ENCODE data around the gene SOX5.
A peak's percentile ranks its signal among the peaks of the same experiment; 100 is the strongest.

SOX5 gene

DNA sequence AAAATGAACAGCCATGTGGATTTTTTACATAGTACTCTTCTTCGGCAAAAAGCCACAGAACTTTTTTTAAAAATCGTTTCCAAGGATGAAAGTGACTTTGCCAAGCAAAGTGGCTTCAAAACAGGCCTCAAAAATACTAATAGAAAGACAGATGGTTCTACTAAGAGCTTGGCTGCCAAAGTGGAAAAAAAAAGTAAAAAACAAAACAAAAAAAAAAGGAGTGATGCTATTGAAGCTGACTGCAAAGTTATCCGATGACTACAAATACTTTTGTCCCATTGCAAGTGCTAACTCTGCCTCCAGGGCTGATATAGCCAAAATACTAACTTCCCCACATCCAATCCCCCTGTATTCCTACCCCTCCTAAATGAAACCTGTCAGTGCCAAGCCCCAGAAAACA is 277.6 kb downstream of the SOX5 start:
- no peak for DNase-seq

DNA sequence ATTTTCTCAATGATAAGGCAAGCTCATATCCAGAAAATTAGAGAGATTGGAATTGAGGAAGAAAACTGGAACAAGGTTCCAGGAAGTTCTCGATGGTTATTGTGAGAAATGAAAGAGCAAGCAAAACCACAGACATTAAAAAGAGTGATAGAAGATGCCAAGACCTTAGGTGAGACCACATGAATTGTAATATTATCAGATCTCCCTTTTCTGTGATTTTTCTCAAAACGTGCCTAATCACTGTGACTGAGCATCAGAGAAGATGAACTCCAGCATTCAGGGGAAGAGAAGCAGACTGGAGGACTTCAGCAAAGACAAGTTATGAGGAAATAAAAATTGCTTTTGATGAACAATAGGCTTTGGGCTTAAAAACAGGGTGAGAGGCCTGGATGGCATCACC is 278.8 kb downstream of the SOX5 start:
- no peak for DNase-seq

DNA sequence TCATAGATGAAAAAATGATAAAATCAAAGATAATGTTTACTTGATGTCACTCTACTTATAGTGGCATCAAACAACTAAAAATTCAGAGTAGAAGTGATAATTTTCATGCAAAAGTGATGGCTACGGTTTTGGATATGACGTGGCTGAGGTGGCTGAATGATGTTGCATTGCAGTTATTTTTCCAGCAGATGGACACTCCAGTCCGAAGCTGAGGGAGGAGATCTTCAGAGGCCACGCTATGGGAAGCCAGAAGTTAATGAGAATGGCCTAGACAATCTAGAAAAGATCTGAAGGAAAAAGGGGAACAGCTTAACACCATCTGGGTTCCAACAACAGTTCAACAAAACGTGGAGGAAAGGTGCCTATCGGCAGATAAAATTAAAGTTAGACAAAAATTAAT is 279.8 kb downstream of the SOX5 start:
- DNase-seq, result no peak

DNA sequence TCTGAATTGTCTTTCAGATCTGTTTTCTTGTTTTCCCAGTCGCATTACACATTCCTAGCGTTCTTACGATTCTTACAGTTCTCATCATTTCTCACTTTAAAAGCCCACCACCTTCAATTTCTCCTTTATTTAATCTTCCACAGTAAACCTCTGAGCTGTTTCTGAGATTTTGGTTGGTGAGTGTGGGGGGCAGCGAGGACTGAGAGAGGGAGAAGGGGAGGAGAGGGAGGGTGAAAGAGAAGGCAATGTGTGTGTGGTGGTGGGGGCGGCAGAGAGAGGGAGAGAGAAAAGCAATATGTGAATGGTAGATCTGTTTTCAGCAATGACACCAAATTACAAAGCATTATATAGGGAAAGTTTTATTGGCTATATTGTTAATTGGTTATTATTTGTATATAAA is 282.6 kb downstream of the SOX5 start:
- no peak for DNase-seq

DNA sequence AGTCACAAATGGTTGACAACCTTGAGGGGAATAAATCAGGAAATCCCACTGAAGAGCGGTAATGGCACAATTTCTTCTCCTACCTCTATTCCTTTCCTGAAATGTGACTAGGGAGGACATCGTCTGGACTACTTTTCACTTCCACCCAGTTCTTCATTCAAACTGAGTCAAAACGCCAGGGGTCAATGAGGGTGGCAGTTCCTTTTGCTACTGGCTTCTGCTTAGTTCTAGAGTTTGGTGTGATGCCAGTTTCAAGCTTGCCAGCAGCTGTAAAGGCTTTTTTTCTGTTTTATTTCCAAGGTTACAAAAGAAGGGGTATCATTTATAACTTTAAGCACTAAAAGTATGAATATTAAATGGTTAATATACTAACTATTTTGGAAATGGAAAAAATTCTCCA is 286.5 kb downstream of the SOX5 start:
- no peak for DNase-seq

DNA sequence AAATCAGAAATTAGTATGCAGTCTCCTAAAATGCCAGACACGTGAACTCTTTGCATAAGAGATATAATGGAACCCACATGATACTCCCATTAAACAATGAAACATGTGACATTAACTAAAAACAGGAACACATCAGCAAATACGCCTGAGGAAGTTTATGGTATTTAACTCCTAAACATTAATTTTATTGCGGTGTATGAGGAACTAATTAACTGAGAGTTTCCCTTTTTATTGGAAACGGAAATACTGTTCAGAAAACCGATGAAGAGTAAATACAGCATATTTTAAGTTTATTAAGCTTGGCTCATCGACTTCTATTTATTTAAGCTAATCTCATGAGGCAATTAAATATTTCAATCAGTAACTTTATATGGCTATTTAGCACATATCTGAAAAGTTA is 290.3 kb downstream of the SOX5 start:
- DNase-seq, result no peak

DNA sequence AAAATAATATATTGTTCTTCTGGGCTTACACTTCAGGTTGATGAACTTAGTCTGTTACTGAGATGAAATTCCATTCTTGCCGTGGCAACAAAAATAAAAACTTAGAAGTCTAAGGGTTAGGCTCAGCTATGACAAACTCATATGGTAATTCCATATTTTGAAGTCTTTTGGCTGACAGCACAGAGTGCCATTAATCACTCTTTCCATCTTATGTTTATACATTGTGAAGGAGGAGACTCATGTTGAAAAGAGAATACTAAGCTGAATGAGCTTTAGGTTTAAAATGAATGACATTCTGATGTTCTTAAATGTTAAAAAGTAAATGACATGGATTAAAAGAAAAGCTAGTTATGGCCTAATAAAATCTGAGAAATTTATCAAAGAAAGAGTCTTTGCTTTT is 291.9 kb downstream of the SOX5 start:
- no peak for DNase-seq

DNA sequence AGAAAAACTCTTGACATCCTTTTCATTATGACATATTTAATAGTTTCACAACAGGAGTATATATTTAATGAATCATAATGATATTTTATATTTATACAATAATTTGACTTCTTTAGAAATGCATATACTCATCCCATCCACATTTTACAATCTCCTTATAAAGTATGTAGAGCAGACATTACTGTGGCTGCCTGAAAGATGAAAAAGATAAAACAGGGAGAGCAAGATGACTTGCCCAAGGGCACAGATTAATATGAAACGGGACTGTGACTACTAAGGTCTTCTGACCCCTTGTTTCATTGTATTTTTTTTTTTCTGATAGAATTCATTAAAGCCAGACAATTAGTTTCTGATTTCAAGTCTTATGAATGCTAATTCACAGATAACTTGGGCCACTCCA is 293.6 kb downstream of the SOX5 start:
- no peak for DNase-seq

DNA sequence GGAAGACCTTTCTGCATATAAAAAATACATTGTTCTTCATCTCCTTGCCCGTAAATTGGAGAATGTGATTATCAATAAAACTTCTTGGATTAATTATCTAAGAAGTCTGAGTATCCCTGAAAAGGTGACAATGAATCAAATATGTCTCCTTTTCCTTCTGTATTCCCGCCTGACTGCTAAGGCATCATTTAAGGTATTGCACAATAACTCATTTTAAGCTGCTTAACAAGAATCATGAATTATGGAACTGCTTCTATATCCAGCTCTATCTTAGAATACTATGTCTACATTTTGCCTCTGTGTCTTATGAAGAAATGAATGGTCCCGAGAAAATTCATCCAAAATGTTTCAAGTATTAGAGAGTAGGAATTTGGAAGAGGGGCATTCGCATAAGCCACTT is 294.4 kb downstream of the SOX5 start:
- no peak for DNase-seq

DNA sequence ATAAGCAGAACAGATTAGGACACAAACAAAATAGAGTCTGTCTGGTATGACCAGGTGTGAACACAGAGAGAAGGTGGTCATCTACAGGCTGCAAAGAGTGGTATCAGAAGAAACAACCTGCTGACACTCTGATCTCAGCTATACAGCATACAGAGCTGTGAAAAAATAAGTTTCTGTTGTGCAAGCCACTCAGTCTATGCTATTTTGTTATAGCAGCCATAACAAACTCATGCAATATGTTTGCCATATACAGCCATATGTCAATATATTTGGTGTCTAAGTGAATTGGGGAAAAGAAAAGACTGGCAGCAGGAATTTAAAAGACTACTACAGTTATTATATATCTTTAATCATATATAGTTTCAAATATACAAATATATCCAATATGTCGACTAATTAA is 300.9 kb downstream of the SOX5 start:
- no peak for DNase-seq

DNA sequence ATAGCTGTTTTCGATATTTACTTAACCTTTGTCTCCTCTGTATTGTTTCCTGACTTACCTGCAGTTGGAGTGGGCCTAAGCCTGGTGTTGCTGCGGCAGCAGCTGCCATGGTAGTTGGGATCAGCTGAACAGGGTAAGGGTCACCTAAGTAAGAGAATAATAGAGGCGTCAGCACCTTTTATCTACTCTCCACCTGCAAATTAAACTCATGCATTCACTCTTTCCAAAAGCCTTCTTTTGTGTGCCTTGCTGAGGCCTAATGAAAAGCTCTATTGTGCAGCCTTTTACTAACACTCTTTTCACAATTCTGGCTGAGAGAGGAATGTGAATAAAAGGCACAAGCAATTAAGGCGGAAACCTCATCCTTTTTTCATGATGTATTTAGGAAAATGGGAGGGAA is 308.7 kb downstream of the SOX5 start:
- peak; percentile 89 for DNase-seq

DNA sequence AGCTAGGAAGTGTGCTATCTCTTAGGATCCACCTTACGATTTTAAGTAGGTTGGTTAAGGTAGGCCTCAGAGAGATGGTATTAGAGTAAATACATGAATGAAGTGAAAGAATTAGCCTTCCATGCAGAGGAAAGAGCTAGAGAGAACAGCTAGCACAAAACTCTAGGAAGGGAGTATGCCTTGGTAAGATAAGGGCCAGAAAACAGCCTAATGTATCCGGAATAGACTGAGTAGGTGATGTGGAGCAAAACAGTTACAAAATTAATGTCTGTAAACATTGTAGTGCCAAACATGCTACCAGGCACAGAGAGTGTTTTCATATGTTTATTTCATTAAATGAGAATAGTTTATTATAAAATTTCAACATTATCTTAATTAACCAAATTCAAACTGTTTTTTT is 315.1 kb downstream of the SOX5 start:
- no peak for DNase-seq

DNA sequence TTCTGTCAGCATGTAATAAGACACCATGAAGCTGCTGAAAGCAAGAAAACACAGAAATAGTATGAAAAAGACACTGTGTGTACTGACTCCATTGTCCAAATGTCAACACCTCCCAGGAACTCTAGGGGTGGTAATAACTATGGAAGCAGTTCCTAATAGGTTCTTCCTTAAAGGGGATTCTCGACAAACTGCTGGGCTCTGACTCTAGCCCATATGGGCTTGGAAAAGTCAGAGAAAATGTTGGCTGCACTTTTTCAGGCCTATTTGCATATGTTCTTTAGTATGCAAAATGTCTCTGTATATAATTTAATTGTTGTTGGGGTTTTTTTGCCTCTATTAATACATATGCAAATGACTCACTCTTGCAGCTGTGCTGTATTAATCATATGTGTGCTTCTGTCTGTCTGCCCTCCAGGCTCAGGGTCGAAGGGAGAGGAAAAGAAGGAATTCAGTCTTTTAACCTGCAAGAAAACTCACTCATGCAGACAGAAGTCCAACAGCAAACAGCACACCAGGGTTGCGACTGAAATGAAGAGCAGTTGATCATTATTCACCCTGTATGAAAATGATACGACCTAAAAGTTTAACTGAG is 317.6 kb downstream of the SOX5 start:
- no peak for DNase-seq

DNA sequence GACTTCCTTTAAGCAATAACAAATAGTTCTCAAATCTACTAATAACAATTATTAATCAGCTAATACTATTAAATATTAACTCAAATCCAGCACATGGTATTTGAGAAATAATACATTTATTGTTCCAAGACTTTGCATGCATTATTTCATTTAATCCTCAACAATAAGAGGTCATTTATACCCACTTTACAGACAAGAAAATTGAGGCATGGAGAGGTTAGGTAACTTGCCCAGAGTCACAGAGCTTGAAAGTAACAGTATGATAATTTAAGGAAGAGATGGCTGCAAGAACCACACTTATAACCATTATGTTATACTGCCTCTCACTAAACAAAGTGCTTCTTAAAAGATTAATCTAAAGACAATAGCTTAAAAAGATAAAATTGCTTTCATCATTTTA is 318.9 kb downstream of the SOX5 start:
- no peak for DNase-seq

DNA sequence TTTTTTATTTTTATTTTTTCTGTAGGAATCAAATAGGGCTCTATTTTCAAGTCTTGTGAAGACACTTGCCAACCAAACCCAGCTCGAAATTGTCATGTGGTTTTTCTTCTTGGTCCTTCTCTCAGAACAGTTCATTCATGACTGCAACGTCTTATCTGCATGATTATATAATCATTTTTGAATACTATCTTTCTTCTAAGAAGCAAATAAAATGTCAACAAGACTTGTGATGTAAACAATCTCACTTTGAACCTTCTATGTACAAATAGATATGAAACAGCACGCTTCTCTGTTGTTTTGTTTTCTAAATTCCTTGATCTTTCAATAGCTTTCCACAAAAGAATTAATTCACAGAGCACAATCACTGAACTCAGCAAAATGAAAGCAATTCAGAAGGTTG is 320.7 kb downstream of the SOX5 start:
- DNase-seq, result no peak

DNA sequence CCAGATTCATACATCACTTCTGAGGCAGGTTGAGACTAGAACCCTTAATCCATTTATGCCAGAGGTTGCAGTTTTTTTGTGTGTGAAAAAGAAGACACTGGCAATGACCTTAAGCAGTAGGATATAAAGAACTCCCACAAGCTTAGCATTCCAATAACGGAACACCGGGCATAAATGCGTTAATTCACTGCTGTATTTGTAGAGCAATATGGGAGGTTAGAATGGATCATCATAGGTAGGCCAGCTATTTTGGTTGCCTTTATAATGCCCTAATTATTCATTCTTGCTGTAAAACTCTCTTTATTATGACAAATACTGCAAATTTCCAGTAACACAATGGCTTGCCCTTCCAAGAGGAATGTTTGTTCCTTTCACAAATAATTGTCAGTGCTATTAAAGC is 322.7 kb downstream of the SOX5 start:
- DNase-seq, result no peak

DNA sequence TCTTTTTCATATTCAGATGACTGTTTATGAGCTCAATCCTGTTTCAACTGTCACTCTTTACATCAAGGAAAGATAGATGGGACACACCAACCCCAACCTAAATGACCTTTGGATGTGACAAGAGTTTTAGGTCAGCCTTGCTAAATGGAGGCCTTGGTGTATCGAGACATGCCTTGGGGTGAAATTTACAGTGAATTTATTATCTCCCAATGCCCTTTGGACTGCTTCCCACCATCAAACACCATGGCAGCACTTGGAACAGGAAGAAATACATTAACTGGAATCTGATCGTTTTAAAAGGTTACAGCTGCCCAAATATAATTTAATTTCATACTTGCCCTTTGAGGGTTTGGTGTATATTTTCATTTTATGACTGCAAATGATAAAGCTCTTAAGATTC is 327.6 kb downstream of the SOX5 start:
- DNase-seq, result peak; percentile 67

DNA sequence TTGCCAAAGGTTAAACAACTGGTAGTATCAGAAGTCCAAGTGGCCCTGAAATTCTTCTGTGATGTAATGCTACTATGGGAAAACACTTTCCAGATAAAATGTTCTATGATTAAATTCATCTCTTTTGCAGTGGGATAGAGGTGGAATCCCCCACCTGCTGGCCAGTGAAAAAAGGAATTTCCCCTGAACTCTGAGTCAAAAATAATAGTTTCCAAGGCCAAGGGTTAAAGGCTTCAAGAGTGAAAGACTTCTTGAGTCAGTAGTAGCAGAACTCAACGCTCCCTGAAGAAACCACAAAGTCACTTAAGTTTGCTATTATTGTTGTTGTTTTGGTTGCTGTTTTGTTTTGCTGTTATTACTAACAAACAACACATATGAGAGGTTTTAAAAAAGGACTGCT is 330.8 kb downstream of the SOX5 start:
- DNase-seq, result no peak

DNA sequence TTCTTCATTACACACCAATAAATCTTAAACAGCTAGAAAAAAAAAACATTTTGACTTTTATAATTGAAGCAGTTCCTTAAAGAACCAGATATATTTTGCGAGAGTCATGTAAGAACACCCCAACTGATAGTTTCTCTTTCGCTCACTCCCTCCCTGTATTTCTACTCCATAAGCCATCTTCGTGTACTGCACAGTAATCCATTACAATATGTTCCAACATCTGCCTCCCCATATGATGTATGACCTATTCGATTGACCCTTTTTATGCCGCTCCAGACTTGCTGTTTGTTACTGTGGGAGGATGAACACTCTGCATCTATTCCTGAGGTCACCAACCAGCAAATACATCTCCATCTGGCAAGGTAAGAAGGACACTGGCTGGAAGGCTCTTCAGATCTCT is 331.7 kb downstream of the SOX5 start:
- DNase-seq, result no peak

DNA sequence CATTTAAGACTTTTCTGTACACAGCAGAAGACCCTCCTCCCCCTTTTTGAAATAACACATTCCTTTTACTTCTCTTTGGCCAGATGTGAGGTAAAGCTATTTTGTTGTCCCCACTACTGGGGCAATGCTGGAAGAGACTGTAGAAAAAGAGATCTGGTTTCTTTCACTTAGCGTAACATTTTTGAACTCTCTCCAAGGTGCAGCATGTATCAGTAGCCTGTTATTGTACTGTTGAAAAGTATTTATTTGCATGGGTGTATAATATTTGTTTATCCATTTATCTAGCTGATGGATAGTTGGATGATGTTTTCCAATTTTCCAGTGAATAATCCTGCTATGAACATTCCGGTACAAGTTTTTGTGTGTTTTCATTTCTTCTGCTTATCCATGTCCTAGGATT is 335.2 kb downstream of the SOX5 start:
- DNase-seq, result no peak

DNA sequence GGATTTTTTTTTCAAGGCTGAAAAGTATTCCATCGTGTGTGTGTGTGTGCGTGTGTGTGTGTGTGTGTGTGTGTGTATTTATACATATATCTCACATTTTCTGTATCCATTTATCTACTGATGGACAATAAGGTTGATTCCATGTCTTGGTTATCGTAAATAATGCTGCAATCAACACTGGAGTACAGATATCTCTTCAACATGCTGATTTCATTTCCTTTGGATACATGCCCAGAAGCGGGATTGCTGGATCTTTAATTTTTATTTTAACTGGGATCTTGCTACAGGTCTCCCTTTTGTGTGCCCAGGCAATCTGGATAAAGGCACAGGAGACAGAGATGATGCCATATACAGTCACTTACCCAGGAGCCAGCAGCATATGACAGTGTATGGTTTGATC is 338.1 kb downstream of the SOX5 start:
- no peak for DNase-seq

DNA sequence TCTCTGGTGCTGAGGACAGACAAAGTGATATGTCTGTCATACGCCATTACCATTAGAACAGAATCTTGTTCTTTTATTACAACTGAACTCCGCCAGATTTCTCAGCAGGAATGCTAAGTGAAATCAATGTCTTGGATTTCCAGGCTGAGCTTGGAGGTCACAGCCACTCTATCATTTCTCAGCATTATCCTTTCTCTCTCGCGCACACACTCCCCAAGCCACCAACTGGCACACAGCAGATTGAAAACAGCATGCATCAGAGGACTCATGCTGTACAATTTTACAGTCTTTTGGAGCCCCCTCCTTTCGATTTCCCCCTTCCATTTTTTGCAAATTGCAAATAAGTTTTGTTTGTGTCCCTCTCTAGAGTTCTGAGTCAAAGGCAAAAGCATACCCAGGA is 348.6 kb downstream of the SOX5 start:
- no peak for DNase-seq

DNA sequence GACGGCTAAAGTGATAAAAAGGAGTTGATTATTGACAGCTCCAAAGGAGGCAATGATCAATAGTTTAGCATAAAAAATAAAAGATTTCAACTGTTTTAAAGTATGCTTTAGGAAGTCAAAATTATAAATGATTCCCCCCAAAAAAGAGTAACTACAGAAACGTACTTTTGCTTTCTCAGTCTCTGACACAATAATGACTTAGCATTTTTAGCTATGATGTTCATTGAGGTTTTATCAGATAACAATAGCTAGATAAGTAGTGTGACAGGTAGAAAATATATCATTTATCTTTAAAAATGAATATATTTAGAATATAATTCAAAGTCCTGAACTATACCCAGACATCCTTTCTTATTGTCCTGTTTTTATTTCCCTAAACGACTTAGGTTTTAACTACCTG is 352.9 kb downstream of the SOX5 start:
- no peak for DNase-seq

DNA sequence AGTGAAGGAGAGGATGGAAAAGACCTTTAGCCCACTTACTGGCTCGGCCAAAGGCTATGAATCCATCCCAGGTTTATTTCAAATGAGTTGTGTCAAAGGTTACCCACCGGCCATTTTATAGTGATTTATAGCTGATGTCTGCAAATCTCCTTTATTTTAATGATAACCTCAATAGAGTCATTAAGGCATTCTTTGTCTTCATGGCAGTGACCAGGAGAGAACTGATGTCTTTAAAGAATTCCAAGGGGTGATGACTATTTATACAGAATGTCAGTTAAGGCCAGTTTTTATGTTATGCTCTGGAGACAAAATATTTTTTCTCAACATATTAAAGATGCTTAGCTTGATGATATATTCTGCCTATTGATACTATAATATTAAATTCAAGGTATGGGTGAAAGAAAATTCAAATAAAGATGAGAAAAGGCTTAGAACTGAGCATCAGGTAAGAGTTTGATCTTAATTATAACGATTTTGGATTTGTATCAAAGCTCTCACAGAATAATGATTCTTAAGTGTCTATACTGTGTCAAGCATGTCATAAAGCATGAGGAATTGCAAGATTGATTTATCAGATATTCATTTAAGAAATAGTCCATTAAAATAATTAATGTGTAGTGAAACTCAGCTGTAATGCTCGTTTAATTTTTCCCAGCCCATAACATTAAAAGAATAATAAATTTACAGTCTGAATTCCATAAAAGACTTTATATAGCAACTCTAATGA is 361.5 kb downstream of the SOX5 start:
- no peak for DNase-seq

DNA sequence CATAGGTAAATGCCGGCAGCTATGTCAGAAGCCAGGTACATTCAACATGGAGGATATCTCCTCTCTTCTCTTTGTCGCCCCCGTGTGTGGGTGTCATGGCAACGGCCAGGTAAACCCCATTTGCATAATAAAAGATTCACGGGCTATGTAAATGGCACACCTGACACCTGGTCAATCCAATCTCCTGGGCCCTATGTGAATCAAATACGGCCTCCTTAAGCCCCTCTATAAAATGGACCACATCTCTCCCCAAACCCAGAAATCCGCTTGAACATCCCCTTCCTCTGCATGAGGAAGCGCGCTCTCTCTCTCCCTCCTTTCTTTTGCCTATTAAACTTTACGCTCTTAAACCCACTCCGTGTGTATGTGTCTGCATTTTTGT is 363.7 kb downstream of the SOX5 start:
- DNase-seq, result no peak
